CD14-positive monocyte (primary cell): Measurements from ENCODE around the gene SCN5A. TPM values are rescaled to one million over a fixed set of nuclear protein-coding genes. Genes with fewer than 3 reads are reported as not detected.

Experiments
- DNase-seq, 3 donors: peaks; one replicate each; pipeline ENCODE4 v3.0.0-alpha.2; 2011 to 2022
- H2AFZ ChIP-seq: 2 replicates; pipeline ENCODE4 v1.6.0; 2012; ENCODE audit warnings: mild to moderate bottlenecking, low read depth, low read length, inconsistent platforms; ENCODE audit not compliant: insufficient read depth, poor library complexity, severe bottlenecking
- H3K27ac ChIP-seq, 2 donors: 1 replicate in 1 of 2; 2 replicates in 1 of 2; pipeline ENCODE4 v1.5.1; 2012 to 2013; ENCODE audit warnings: low read length in 2 of 2, control low read depth in 1 of 2, inconsistent platforms in 1 of 2, low read depth in 1 of 2, mild to moderate bottlenecking in 1 of 2
- H3K27me3 ChIP-seq, 2 donors: one replicate each; pipeline versions ENCODE4 v1.6.0 to v1.6.1; 2011 to 2013; ENCODE audit warnings: low read length in 2 of 2; ENCODE audit not compliant: control insufficient read depth in 2 of 2, insufficient read depth in 2 of 2
- H3K36me3 ChIP-seq, 2 donors: replicated peaks in 1 of 2; 1 replicate in 1 of 2; 2 replicates in 1 of 2; pipeline versions ENCODE4 v1.5.1 to v1.6.1; 2012 to 2013; ENCODE audit warnings: low read length in 2 of 2, control low read depth in 1 of 2, inconsistent platforms in 1 of 2, mild to moderate bottlenecking in 1 of 2; ENCODE audit not compliant: insufficient read depth in 2 of 2, control insufficient read depth in 1 of 2
- H3K4me1 ChIP-seq, 2 donors: 1 replicate in 1 of 2; 2 replicates in 1 of 2; pipeline versions ENCODE4 v1.5.1 to v1.6.1; 2012 to 2013; ENCODE audit warnings: low read length in 2 of 2, control low read depth in 1 of 2, inconsistent platforms in 1 of 2, mild to moderate bottlenecking in 1 of 2, moderate library complexity in 1 of 2; ENCODE audit not compliant: insufficient read depth in 2 of 2, control insufficient read depth in 1 of 2
- H3K4me2 ChIP-seq: replicated peaks from 2 replicates; pipeline ENCODE3; 2012; ENCODE audit warnings: low read length, moderate library complexity, mild to moderate bottlenecking; ENCODE audit not compliant: poor library complexity, severe bottlenecking; ENCODE audit errors: extremely low read depth
- H3K4me3 ChIP-seq, 3 experiments: fragments of 200-600 bp in 1 of 3; sonication (generic) in 1 of 3; replicated peaks in 1 of 3; 1 replicate in 2 of 3; 2 replicates in 1 of 3; pipeline ENCODE4 v1.5.1; 2011 to 2013; ENCODE audit warnings: low read length in 3 of 3, mild to moderate bottlenecking in 3 of 3, control low read depth in 2 of 3, low read depth in 2 of 3, inconsistent platforms in 1 of 3, moderate library complexity in 1 of 3
- H3K79me2 ChIP-seq: 2 replicates; pipeline ENCODE4 v1.6.0; 2012; ENCODE audit warnings: mild to moderate bottlenecking, control low read depth, inconsistent platforms, low read length, moderate library complexity; ENCODE audit not compliant: insufficient read depth
- H3K9ac ChIP-seq: 2 replicates; pipeline ENCODE4 v1.6.0; 2017; ENCODE audit warnings: low read length, mild to moderate bottlenecking; ENCODE audit not compliant: insufficient read depth, poor library complexity, severe bottlenecking
- H3K9me3 ChIP-seq, 2 donors: replicated peaks in 1 of 2; 1 replicate in 1 of 2; 2 replicates in 1 of 2; pipeline versions ENCODE4 v1.5.1 to v1.6.1; 2012 to 2013; ENCODE audit warnings: low read length in 2 of 2, control low read depth in 1 of 2; ENCODE audit not compliant: control insufficient read depth in 1 of 2, insufficient read depth in 1 of 2
- H4K20me1 ChIP-seq: 2 replicates; pipeline ENCODE4 v1.6.0; 2012; ENCODE audit warnings: mild to moderate bottlenecking, low read length, control low read depth, moderate library complexity; ENCODE audit not compliant: insufficient read depth
- H3K27ac Mint-ChIP-seq, 7 donors: one replicate each; pipeline ENCODE4 v1.8.0; 2020; ENCODE audit warnings: mild to moderate bottlenecking in 7 of 7, mixed read lengths in 7 of 7, moderate library complexity in 6 of 7, inconsistent platforms in 2 of 7
- H3K27me3 Mint-ChIP-seq, 3 donors: one replicate each; pipeline ENCODE4 v1.8.0; 2021 to 2022; ENCODE audit warnings: low read depth in 3 of 3, mild to moderate bottlenecking in 3 of 3, mixed read lengths in 3 of 3, moderate library complexity in 3 of 3, inconsistent platforms in 1 of 3
- H3K36me3 Mint-ChIP-seq, 2 donors: one replicate each; pipeline ENCODE4 v1.8.0; 2020; ENCODE audit warnings: mixed read lengths in 2 of 2, inconsistent platforms in 1 of 2, mild to moderate bottlenecking in 1 of 2
- H3K4me1 Mint-ChIP-seq: one replicate; pipeline ENCODE4 v1.8.0; 2020; ENCODE audit warnings: mild to moderate bottlenecking, mixed read lengths
- H3K4me3 Mint-ChIP-seq, 2 donors: one replicate each; pipeline ENCODE4 v1.8.0; 2020; ENCODE audit warnings: mild to moderate bottlenecking in 2 of 2, mixed read lengths in 2 of 2, moderate library complexity in 1 of 2
- H3K9me3 Mint-ChIP-seq, 7 donors: one replicate each; pipeline ENCODE4 v1.8.0; 2020 to 2022; ENCODE audit warnings: mixed read lengths in 7 of 7, mild to moderate bottlenecking in 6 of 7, moderate library complexity in 6 of 7, inconsistent platforms in 2 of 7
- WGBS: methylation state at CpG from one replicate; pipeline ENCODE4 v1.1.5; 2013; ENCODE audit warnings: missing lambda C conversion rate; ENCODE audit not compliant: insufficient coverage; 5-methylcytosine and 5-hydroxymethylcytosine counted together
- intact Hi-C, 2 donors: fragments of 100-400 bp; cut with micrococcal nuclease; formaldehyde crosslinking; loops; one replicate each; pipeline versions ENCODE4 v1.15.0 to v1.15.1; 2023
- polyA plus RNA-seq, 3 donors: library from polyadenylated mRNA; depleted of rRNA in 1 of 3; unstranded in 2 of 3; stranded (reverse) in 1 of 3; fragments of 300-500 nt in 2 of 3; fragments of >200 nt in 1 of 3; fragmentation: Illumina TruSeq in 2 of 3; gene quantifications; 1 replicate in 2 of 3; 2 replicates in 1 of 3; pipeline ENCODE4 v1.2.3, GENCODE V29; 2012 to 2021
- TF ChIP-seq, protein P1 (sequence below): fragments of 200-600 bp; IDR thresholded peaks from one replicate; pipeline ENCODE4 v1.8.0; 2022; ENCODE audit warnings: antibody characterized with exemption, mild to moderate bottlenecking

Gene SCN5A
- polyA plus RNA-seq, 3 donors, result not detected

DNA sequence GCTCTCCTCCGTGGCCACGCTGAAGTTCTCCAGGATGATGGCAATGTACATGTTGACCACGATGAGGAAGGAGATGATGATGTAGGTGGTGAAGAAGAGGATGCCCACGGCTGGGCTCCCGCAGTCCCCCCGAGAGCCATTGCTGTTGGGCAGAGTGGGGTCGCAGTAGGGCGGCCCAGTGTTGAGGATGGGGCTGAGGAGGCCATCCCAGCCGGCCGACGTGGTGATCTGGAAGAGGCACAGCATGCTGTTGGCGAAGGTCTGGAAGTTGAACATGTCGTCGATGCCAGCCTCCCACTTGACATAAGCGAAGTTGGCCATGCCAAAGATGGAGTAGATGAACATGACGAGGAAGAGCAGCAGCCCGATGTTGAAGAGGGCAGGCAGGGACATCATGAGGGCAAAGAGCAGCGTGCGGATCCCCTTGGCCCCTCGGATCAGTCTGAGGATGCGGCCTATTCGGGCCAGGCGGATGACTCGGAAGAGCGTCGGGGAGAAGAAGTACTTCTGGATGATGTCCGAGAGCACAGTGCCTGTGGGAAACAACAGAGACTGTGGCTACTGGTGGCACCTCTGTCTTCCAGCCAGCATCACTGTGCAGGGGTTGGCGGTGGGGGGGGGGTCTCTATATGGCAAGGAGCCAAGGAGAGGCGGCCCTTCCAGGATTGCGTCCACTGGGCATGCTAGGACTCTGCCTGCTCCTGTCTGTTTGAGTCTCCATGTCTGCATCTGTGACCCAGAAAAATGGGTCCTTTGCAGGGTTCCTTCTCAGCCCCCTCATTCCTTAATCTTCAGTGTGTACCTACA lies 98.3 kb downstream of the SCN5A start:
- Histone ChIP-seq H3K9me3 (peaks cover 0 to 7% of the 10 kb centered on the region in 2 donors), H4K20me1 (no peaks in the 10 kb centered on the region), H3K9ac (no peak overlapping the region), H3K4me3 (no peak overlapping the region), H3K36me3 (no peaks in the 10 kb centered on the region), H3K79me2 (no peaks in the 10 kb centered on the region), H3K4me1 (no peaks in the 10 kb centered on the region), H3K4me2 (no peak overlapping the region), H2AFZ (no peak overlapping the region), H3K27me3 (no peaks in the 10 kb centered on the region), H3K27ac (no peak overlapping the region)
- peaks cover 3 to 14% (median 8%) of the 10 kb centered on the region in 7 donors for H3K9me3 Mint-ChIP-seq
- TF ChIP-seq, protein P1, sequence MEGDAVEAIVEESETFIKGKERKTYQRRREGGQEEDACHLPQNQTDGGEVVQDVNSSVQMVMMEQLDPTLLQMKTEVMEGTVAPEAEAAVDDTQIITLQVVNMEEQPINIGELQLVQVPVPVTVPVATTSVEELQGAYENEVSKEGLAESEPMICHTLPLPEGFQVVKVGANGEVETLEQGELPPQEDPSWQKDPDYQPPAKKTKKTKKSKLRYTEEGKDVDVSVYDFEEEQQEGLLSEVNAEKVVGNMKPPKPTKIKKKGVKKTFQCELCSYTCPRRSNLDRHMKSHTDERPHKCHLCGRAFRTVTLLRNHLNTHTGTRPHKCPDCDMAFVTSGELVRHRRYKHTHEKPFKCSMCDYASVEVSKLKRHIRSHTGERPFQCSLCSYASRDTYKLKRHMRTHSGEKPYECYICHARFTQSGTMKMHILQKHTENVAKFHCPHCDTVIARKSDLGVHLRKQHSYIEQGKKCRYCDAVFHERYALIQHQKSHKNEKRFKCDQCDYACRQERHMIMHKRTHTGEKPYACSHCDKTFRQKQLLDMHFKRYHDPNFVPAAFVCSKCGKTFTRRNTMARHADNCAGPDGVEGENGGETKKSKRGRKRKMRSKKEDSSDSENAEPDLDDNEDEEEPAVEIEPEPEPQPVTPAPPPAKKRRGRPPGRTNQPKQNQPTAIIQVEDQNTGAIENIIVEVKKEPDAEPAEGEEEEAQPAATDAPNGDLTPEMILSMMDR, result no peak
- no peaks in the 10 kb centered on the region for H3K36me3 Mint-ChIP-seq
- no peak overlapping the region for H3K27ac Mint-ChIP-seq
- intact Hi-C loops, result no loop called here
- 98% methylated on average over 23 of the region's 30 CpGs for WGBS
- H3K27me3 Mint-ChIP-seq, result peaks cover 5 to 11% (median 10%) of the 10 kb centered on the region in 3 donors
- no peak overlapping the region for H3K4me3 Mint-ChIP-seq
- H3K4me1 Mint-ChIP-seq, result no peaks in the 10 kb centered on the region
- no peak for DNase-seq

DNA sequence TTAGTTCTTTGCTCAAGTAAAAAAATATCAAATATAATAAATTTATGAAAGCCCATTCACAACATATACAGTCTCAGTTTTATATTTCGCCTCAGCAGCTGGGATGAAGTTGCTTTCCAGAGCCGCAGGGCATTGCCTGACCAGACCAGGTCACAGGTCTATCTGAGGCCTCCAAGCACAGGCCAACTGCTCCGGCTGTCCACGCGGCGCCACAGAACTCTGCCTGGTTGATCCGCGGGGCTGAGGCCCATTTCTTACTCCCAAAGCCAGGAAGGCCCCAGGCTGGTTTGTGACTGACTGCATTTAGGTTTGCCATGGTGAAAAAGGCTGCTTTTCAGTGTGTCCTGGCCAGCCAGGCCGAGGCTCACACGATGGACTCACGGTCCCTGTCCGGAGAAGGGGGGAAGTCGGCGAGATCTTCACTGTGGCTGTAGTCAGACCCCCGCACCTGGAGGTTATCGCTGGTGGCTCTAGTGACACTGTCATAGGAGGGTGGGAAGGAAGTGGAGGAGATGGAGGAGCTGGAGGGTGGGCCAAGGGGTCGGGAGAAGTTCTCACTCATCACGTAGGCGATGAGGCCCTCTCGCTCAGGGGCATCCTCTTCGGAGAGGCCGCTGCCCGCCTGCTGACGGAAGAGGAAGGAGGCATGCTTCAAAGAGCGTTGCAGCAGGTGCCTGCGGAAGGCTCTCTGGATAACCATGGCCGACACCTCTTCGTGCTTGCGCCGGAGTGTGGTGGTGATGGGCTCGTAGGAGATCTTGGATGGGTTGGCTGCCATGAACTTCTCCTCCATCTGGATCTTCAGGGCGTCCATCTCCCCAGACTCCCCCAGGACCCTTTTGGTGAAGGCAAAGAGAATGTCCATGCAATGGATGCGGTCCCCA lies 99.3 kb downstream of the SCN5A start:
- peak overlapping the region in 1 of 7 donors; percentile 41 for H3K27ac Mint-ChIP-seq
- H3K36me3 Mint-ChIP-seq, result no peaks in the 10 kb centered on the region
- 96% methylated on average over 22 of the region's 33 CpGs for WGBS
- Histone ChIP-seq H3K4me2 (no peak overlapping the region), H3K36me3 (no peaks in the 10 kb centered on the region), H2AFZ (no peak overlapping the region), H3K27me3 (no peaks in the 10 kb centered on the region), H4K20me1 (no peaks in the 10 kb centered on the region), H3K4me1 (no peaks in the 10 kb centered on the region), H3K9me3 (peaks cover 0 to 7% of the 10 kb centered on the region in 2 donors), H3K9ac (no peak overlapping the region), H3K27ac (no peak overlapping the region), H3K79me2 (no peaks in the 10 kb centered on the region), H3K4me3 (no peak overlapping the region)
- no peak overlapping the region for H3K4me3 Mint-ChIP-seq
- H3K4me1 Mint-ChIP-seq, result no peaks in the 10 kb centered on the region
- intact Hi-C loops, result no loop called here
- DNase-seq, result no peak
- H3K9me3 Mint-ChIP-seq, result peaks cover 3 to 14% (median 6%) of the 10 kb centered on the region in 7 donors
- TF ChIP-seq, protein P1, result no peak
- peaks cover 5 to 12% (median 7%) of the 10 kb centered on the region in 3 donors for H3K27me3 Mint-ChIP-seq
